COR-L47 (cell line): Measurements from ENCODE around the gene RNH1.
"Not testable (repeated sequence)": the region's sequence is repeated elsewhere in the genome, so short reads cannot be mapped to it uniquely, and the experiment has no call there.

Experiments used
- DNase-seq: peaks from one replicate; lab custom pipeline; 2025; lab: John Stamatoyannopoulos, UW

The RNH1 gene

GRCh38 chr11:476416-476815 lies 30.6 kb downstream of the RNH1 start:
- DNase-seq: no peak

GRCh38 chr11:475941-476340 lies 31.1 kb downstream of the RNH1 start:
- DNase-seq: no peak

GRCh38 chr11:474914-475506 lies 32.0 kb downstream of the RNH1 start:
- DNase-seq: no peak

GRCh38 chr11:473962-474785 lies 32.9 kb downstream of the RNH1 start:
- no peak for DNase-seq

- DNase-seq: no peak
These were observed 33.6 kb downstream of the RNH1 start for GRCh38 chr11:473415-473814.

- DNase-seq: no peak
These were observed 34.2 kb downstream of the RNH1 start for GRCh38 chr11:472816-473215.

GRCh38 chr11:472272-472671 lies 34.8 kb downstream of the RNH1 start:
- no peak for DNase-seq

- DNase-seq: no peak
These were observed 35.4 kb downstream of the RNH1 start for GRCh38 chr11:471468-472145.

- peak; percentile 45 for DNase-seq
These were observed 37.1 kb downstream of the RNH1 start for GRCh38 chr11:469684-470560.

- not testable (repeated sequence) for DNase-seq
These were observed 37.9 kb downstream of the RNH1 start for GRCh38 chr11:469026-469683.

- DNase-seq: no peak
These were observed 38.5 kb downstream of the RNH1 start for GRCh38 chr11:468493-468892.

- DNase-seq: no peak
These were observed 39.0 kb downstream of the RNH1 start for GRCh38 chr11:468036-468435.

GRCh38 chr11:465896-466530 lies 41.0 kb downstream of the RNH1 start:
- DNase-seq: no peak

- no peak for DNase-seq
These were observed 42.7 kb downstream of the RNH1 start for GRCh38 chr11:464316-464715.

- DNase-seq: no peak
These were observed 44.7 kb downstream of the RNH1 start for GRCh38 chr11:462107-462890.

- no peak for DNase-seq
These were observed 45.4 kb downstream of the RNH1 start for GRCh38 chr11:461626-462025.

- DNase-seq: no peak
These were observed 46.5 kb downstream of the RNH1 start for GRCh38 chr11:460331-461199.

- DNase-seq: no peak
These were observed 47.4 kb downstream of the RNH1 start for GRCh38 chr11:459511-460220.
